Breast epithelium (tissue), 4 donors: ENCODE data around the gene RNASE7. TPM values are rescaled to one million over a fixed set of nuclear protein-coding genes. Genes with fewer than 3 reads are reported as not detected.

Experiments
- DNase-seq, 2 donors: peaks; one replicate each; pipeline ENCODE4 v3.0.0-alpha.2; 2019; ENCODE audit warnings: low spot score in 2 of 2
- H3K27ac ChIP-seq, 2 donors: fragments of 200-600 bp; sonication (generic) in 1 of 2; one replicate each; pipeline ENCODE4 v1.5.1; 2016 to 2019; ENCODE audit warnings: mild to moderate bottlenecking in 1 of 2
- H3K27me3 ChIP-seq, 2 donors: fragments of 200-600 bp; sonication (generic) in 1 of 2; one replicate each; pipeline versions ENCODE4 v1.5.1 to v1.6.0; 2017 to 2019; ENCODE audit warnings: control low read depth in 1 of 2, mild to moderate bottlenecking in 1 of 2
- H3K36me3 ChIP-seq: fragments of 200-600 bp; one replicate; pipeline ENCODE4 v1.5.1; 2019
- H3K4me1 ChIP-seq, 2 donors: fragments of 200-600 bp; sonication (generic); one replicate each; pipeline ENCODE4 v1.5.1; 2016 to 2019; ENCODE audit warnings: control low read depth in 1 of 2
- H3K4me3 ChIP-seq, 3 donors: fragments of 200-600 bp; sonication (generic); 1 replicate in 2 of 3; 2 replicates in 1 of 3; pipeline ENCODE4 v1.5.1; 2016 to 2019; ENCODE audit warnings: mild to moderate bottlenecking in 3 of 3, moderate library complexity in 2 of 3
- H3K9me3 ChIP-seq, 2 donors: fragments of 200-600 bp; sonication (generic) in 1 of 2; one replicate each; pipeline ENCODE4 v1.5.1; 2016 to 2019; ENCODE audit warnings: control low read depth in 1 of 2
- POLR2A ChIP-seq: fragments of 450-650 bp; IDR thresholded peaks from one replicate; pipeline ENCODE4 v1.6.1; 2016; ENCODE audit warnings: antibody characterized with exemption, mild to moderate bottlenecking, moderate library complexity
- POLR2AphosphoS5 ChIP-seq, 3 donors: sonication (generic); formaldehyde crosslinking; IDR thresholded peaks; one replicate each; pipeline ENCODE4 v1.6.1; 2017; ENCODE audit warnings: antibody characterized with exemption in 3 of 3
- intact Hi-C: fragments of 100-400 bp; cut with DNase I; formaldehyde crosslinking; loops from one replicate; pipeline ENCODE4 v1.15.1; 2023; ENCODE audit warnings: low total_unique reads
- total RNA-seq, 3 donors: library from RNA; depleted of rRNA; stranded (reverse); fragments of >200 nt; gene quantifications; one replicate each; pipeline ENCODE4 v1.1.0, GENCODE V29; 2016
- TF ChIP-seq, protein P1 (sequence below), 3 donors: fragments of 450-650 bp; IDR thresholded peaks; one replicate each; pipeline ENCODE4 v1.5.1; 2016 to 2017; ENCODE audit warnings: antibody characterized with exemption in 3 of 3, mild to moderate bottlenecking in 3 of 3, moderate library complexity in 3 of 3

RNASE7 gene
- total RNA-seq, 3 donors from 2014 or later, result 1.6 to 3.1 TPM; not detected in 1

DNA sequence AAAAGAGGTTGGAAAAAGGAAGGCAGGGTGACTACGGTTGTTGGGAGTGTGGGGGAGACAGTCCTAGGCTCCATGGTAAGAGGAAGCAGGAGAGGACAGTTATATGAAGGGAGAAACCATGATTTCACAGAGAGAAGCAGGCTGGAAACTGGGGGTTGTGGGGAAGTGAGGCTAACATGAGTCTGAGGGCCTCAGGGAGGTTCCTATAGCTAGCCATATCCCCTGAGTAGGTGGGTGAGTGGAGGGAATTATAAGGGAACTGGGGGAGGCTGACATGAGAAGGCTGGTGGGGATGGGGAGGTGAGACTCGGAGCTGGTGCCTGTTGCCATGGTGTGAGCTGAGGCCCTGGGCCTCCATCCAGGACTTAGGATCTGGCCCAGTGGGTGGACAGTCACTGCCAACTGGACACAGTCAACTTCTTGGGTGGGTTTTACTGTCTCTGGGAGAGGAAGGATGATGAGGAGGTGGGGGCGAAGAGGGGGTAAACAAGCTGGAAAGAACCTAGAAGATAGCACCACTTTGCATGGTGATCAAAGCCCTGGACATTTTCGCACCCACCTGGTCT is 8.9 kb upstream of the RNASE7 start:
- no peaks in the 10 kb centered on the region for H3K4me1 ChIP-seq
- no peak overlapping the region for H3K27ac ChIP-seq
- intact Hi-C loops, result no loop called here

DNA sequence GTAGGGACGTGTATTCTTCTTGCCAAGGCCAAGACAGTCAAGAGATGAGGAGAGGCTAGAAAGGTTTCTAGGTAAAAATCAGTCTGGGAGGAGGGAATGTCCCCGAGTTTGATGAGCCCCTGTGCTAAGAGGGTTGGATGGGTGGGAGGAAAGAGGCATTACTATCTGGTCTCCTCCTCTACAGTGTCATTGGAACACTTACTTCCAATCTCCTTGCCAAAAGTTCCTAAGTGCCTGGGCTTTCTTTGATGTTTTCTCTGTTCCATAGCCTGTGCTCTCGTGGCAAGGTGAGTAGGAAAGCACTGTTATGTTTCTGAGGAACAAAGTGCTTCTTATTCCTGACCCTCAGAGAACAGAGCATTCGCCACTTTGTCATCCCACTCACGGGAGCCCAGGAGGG is 7.5 kb upstream of the RNASE7 start, which contains the start of gene RNASE13:
Gene RNASE13 (minus strand): TSS at position 101 of the 400 bp plus-strand sequence. CDS start 519 bp downstream, outside the sequence.
- no peak for DNase-seq
- intact Hi-C loops, result no loop called here
- Histone ChIP-seq H3K27ac (peak within 1 kb of the TSS in 1 of 2 donors; percentile 70), H3K27me3 (no peaks in the 10 kb centered on the region), H3K4me1 (peaks cover 0 to 11% of the 10 kb centered on the region in 2 donors), H3K36me3 (no peaks in the 10 kb centered on the region), H3K4me3 (no peak within 1 kb of the TSS), H3K9me3 (no peaks in the 10 kb centered on the region)
- no peak for TF ChIP-seq POLR2A

More for the DNA sequence above, 8.9 kb upstream of the RNASE7 start:
- Histone ChIP-seq H3K4me3 (no peak overlapping the region), H3K27me3 (no peaks in the 10 kb centered on the region), H3K9me3 (no peaks in the 10 kb centered on the region), H3K36me3 (no peaks in the 10 kb centered on the region)
- DNase-seq, result no peak
- TF ChIP-seq, protein P1, sequence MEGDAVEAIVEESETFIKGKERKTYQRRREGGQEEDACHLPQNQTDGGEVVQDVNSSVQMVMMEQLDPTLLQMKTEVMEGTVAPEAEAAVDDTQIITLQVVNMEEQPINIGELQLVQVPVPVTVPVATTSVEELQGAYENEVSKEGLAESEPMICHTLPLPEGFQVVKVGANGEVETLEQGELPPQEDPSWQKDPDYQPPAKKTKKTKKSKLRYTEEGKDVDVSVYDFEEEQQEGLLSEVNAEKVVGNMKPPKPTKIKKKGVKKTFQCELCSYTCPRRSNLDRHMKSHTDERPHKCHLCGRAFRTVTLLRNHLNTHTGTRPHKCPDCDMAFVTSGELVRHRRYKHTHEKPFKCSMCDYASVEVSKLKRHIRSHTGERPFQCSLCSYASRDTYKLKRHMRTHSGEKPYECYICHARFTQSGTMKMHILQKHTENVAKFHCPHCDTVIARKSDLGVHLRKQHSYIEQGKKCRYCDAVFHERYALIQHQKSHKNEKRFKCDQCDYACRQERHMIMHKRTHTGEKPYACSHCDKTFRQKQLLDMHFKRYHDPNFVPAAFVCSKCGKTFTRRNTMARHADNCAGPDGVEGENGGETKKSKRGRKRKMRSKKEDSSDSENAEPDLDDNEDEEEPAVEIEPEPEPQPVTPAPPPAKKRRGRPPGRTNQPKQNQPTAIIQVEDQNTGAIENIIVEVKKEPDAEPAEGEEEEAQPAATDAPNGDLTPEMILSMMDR (IDR thresholded peaks at IDR 0.05), result no peak
- TF ChIP-seq POLR2A (no peak), POLR2AphosphoS5 (IDR thresholded peaks at IDR 0.05) (no peak)

DNA sequence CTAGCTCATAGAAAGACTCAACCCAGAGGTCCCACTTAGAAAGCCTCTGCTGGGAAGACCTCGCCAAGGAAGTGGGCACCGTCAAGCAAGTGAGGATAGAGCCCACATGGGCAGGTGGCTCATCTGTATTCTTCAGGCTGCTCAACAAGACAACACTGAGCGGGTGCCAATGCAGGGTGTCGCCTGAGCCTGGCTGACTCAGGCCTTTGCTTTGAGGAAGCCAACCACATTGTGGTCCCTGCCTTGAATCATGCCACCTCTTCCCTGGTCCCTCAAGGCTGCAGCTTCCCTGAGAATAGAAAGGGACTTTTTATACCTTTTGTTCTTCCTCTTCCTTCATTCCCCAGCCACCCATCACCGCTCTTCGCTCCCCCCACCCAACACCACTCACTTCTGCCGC is 5.4 kb upstream of the RNASE7 start:
- H3K27me3 ChIP-seq, result no peaks in the 10 kb centered on the region
- peaks cover 0 to 15% of the 10 kb centered on the region in 2 donors for H3K4me1 ChIP-seq
- H3K27ac ChIP-seq, result peak overlapping the region; percentile 36 to 70
- H3K4me3 ChIP-seq, result no peak overlapping the region
- TF ChIP-seq, protein P1 (IDR thresholded peaks at IDR 0.05), result no peak
- TF ChIP-seq POLR2A, result no peak
- TF ChIP-seq POLR2AphosphoS5 (IDR thresholded peaks at IDR 0.05), result no peak
- no peaks in the 10 kb centered on the region for H3K36me3 ChIP-seq
- no peaks in the 10 kb centered on the region for H3K9me3 ChIP-seq
- intact Hi-C loops, result no loop called here
- DNase-seq, result peak in 1 of 2 donors; percentile 65

DNA sequence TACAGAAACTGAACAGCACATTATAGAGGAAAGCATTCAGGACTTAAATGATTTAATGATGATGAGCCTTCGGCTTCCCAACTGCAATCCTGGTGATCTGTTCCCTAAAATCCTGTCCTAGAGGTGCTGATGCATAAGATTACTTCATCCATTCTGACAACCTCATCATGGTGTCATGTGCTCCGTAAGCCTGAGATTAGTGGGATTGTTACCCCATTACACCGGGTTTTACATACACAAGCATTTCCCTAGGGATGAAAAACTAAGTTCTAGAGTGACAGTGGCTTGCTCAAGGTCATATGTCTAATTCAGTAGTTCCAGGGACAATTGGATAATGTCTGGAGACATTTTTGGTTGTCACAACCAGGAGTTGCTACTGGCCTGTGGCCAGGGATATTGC is 5.0 kb upstream of the RNASE7 start:
- Histone ChIP-seq H3K9me3 (no peaks in the 10 kb centered on the region), H3K27me3 (no peaks in the 10 kb centered on the region), H3K36me3 (no peaks in the 10 kb centered on the region), H3K4me1 (peaks cover 0 to 15% of the 10 kb centered on the region in 2 donors), H3K27ac (peak overlapping the region; percentile 36 to 70), H3K4me3 (no peak overlapping the region)
- TF ChIP-seq, protein P1 (IDR thresholded peaks at IDR 0.05), result no peak
- intact Hi-C loops, result no loop called here
- no peak for DNase-seq

DNA sequence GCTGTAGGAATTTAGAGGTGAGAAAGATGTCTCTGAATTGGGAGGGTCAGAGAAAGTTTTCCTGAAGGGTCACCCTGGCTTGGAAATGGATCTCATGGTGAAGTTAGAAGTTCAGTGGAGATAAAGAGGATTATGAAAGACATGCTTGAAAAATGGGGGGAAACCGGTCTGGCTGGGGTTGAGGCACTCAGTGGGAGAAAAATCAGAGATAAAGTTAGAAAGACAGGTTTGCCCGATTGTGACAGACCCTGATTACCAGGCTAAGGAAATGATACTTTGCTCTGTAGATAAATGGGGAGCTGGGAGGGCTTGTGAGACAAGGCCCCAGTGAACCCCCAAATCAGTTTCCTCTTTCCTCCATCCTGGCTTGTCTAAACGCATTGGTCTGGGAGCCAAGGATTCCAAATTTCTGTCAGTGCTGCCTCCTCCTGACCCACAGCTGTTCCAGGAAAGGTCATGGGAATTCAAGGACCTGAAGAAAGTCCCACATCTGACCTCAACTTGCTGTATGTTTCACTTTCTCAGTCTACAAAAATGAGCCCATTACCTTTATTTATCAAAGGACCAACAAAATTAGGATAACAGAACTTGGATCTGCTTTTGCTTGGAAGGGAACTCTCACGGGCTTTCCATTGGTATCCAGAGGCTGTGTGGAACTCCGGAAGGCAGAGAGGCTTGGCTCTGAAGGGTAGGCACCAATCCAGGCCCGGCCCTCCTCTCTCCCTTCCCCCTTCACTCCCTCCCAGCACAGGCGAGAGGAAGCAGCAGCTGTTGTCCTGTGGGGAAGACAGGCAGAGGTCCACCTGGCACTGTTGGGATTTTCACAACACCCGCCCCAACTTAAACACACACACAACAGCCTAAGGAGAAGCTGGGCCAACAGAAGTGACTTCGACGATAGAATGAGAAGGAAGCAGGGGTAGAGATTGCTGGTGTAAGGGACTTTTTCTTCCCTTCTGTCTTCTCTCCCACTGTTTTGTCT is 3.4 kb upstream of the RNASE7 start:
- intact Hi-C loops, result loop anchor here (2.0 kb wide), 1 partner anchor 24 kb away; no protein-coding TSS in a partner anchor
- H3K4me3 ChIP-seq, result peak overlapping the region in 2 of 3 donors; percentile 6 to 21

More for the DNA sequence above, 3.4 kb upstream of the RNASE7 start:
- peak overlapping the region; percentile 70 to 80 for H3K27ac ChIP-seq
- TF ChIP-seq POLR2AphosphoS5 (IDR thresholded peaks at IDR 0.05) (peak; percentile 51 to 77 (median 67)), POLR2A (no peak)
- TF ChIP-seq, protein P1 (IDR thresholded peaks at IDR 0.05), result no peak
- peaks cover 0 to 24% of the 10 kb centered on the region in 2 donors for H3K4me1 ChIP-seq
- H3K27me3 ChIP-seq, result no peaks in the 10 kb centered on the region
- no peaks in the 10 kb centered on the region for H3K9me3 ChIP-seq
- no peaks in the 10 kb centered on the region for H3K36me3 ChIP-seq
- peak; percentile 83 to 88 for DNase-seq
